HCT116 (cell line): Measurements from ENCODE around the gene PACRG. TPM values are rescaled to one million over a fixed set of nuclear protein-coding genes. Genes with fewer than 3 reads are reported as not detected.

ENCODE experiments used
- ATAC-seq: fragments of 200-7000 bp; cut with Tn5 transposase; 2 replicates; pipeline ENCODE4 v1.9.1; 2020; ENCODE audit warnings: mild to moderate bottlenecking, moderate library complexity
- BruUV-seq: library from RNA; stranded (reverse); fragments of 400-500 nt; replicated peaks from 2 replicates; lab custom pipeline; 2021; lab: Mats Ljungman, UMichigan
- CTCF ChIA-PET: fragments of 300-600 bp; sonication (Branson Sonifier 250); formaldehyde crosslinking; loops from one replicate; lab custom pipeline; 2021; ENCODE audit warnings: antibody characterized with exemption; lab: Charles Lee
- POLR2A ChIA-PET: fragments of 300-600, 350-600 bp; sonication (Branson Sonifier 250); formaldehyde crosslinking; loops from one replicate; lab custom pipeline; 2021; ENCODE audit warnings: antibody characterized with exemption; lab: Charles Lee
- RAD21 ChIA-PET, 2 experiments: fragments of 300-600 bp; sonication (Branson Sonifier 250); formaldehyde crosslinking; loops; one replicate each; lab custom pipeline; 2023; ENCODE audit warnings: low total read pairs in 2 of 2; ENCODE audit not compliant: uncharacterized antibody in 2 of 2, unreplicated experiment in 2 of 2, low non-redundant PET in 1 of 2; lab: Charles Lee
- DNase-seq: peaks from one replicate; pipeline ENCODE4 v3.0.0-alpha.2; 2010; ENCODE audit warnings: low read depth, low spot score
- H2AFZ ChIP-seq: fragments of 200-600 bp; shearing (Covaris generic), sonication (generic); 2 replicates; pipeline ENCODE4 v1.6.1; 2017; ENCODE audit warnings: low read depth, mixed run types, mixed read lengths, antibody characterized with exemption, low read length; ENCODE audit not compliant: poor library complexity, severe bottlenecking
- H3K27ac ChIP-seq: 2 replicates; pipeline ENCODE4 v1.5.1; 2012; ENCODE audit warnings: low read depth, low read length
- H3K27me3 ChIP-seq: fragments of 200-600 bp; sonication (generic); 2 replicates; pipeline ENCODE4 v1.6.1; 2016; ENCODE audit warnings: mixed run types, low read length, mixed read lengths; ENCODE audit not compliant: insufficient read depth
- H3K36me3 ChIP-seq, 2 experiments: fragments of 200-500 bp in 1 of 2; fragments of 200-600 bp in 1 of 2; sonication (Bioruptor generic) in 1 of 2; sonication (generic) in 1 of 2; 2 replicates each; pipeline versions ENCODE4 v1.5.1 to v1.6.1; 2014 to 2016; ENCODE audit warnings: low read length in 2 of 2, inconsistent platforms in 1 of 2, mixed read lengths in 1 of 2, mixed run types in 1 of 2; ENCODE audit not compliant: insufficient read depth in 2 of 2, control insufficient read depth in 1 of 2
- H3K4me1 ChIP-seq, 2 experiments: fragments of 200-600 bp in 1 of 2; sonication (generic) in 1 of 2; 2 replicates each; pipeline versions ENCODE4 v1.5.1 to v1.6.1; 2012 to 2017; ENCODE audit warnings: low read length in 2 of 2, inconsistent platforms in 1 of 2, mild to moderate bottlenecking in 1 of 2, mixed read lengths in 1 of 2, mixed run types in 1 of 2, moderate library complexity in 1 of 2; ENCODE audit not compliant: insufficient read depth in 2 of 2, control insufficient read depth in 1 of 2
- H3K4me2 ChIP-seq: fragments of 200-600 bp; sonication (generic); 2 replicates; pipeline ENCODE4 v1.6.1; 2017; ENCODE audit warnings: mixed run types, low read length, mixed read lengths
- H3K4me3 ChIP-seq, 2 experiments: fragments of 200-600 bp in 1 of 2; sonication (generic) in 1 of 2; replicated peaks in 1 of 2; 2 replicates each; pipeline ENCODE4 v1.5.1; 2011 to 2016; ENCODE audit warnings: low read length in 2 of 2, control low read depth in 1 of 2, low read depth in 1 of 2, mild to moderate bottlenecking in 1 of 2, mixed read lengths in 1 of 2, mixed run types in 1 of 2
- H3K79me2 ChIP-seq: fragments of 200-600 bp; sonication (generic); 2 replicates; pipeline ENCODE4 v1.6.1; 2017; ENCODE audit warnings: mild to moderate bottlenecking, mixed run types, low read length, moderate library complexity, mixed read lengths; ENCODE audit not compliant: insufficient read depth
- H3K9ac ChIP-seq: fragments of 200-600 bp; sonication (generic); 2 replicates; pipeline ENCODE4 v1.6.1; 2016; ENCODE audit warnings: low read length, mixed read lengths
- H3K9me2 ChIP-seq: fragments of 200-600 bp; sonication (generic), shearing (Covaris generic); 2 replicates; pipeline ENCODE4 v1.6.1; 2017; ENCODE audit warnings: mixed run types, mild to moderate bottlenecking, moderate library complexity; ENCODE audit not compliant: insufficient read depth
- H3K9me3 ChIP-seq, 2 experiments: fragments of 200-500 bp in 1 of 2; fragments of 200-600 bp in 1 of 2; sonication (Bioruptor generic) in 1 of 2; sonication (generic) in 1 of 2; 2 replicates each; pipeline ENCODE4 v1.6.1; 2014 to 2017; ENCODE audit warnings: low read length in 2 of 2, mixed read lengths in 2 of 2, inconsistent platforms in 1 of 2, low read depth in 1 of 2, mild to moderate bottlenecking in 1 of 2, mixed run types in 1 of 2, moderate library complexity in 1 of 2; ENCODE audit not compliant: control insufficient read depth in 1 of 2, insufficient read depth in 1 of 2
- H4K20me1 ChIP-seq: fragments of 200-600 bp; sonication (generic), shearing (Covaris generic); 2 replicates; pipeline ENCODE4 v1.6.1; 2017; ENCODE audit warnings: mixed run types, mild to moderate bottlenecking, moderate library complexity; ENCODE audit not compliant: insufficient read depth
- CBX3 ChIP-seq: IDR thresholded peaks from 2 replicates; pipeline ENCODE4 v1.6.1; 2012; ENCODE audit warnings: low read depth
- CEBPB ChIP-seq: IDR thresholded peaks from 2 replicates; pipeline ENCODE4 v1.6.1; 2012; ENCODE audit warnings: low read depth
- EGR1 ChIP-seq: IDR thresholded peaks from 2 replicates; pipeline ENCODE4 v1.6.1; 2012; ENCODE audit warnings: low read depth
- ELF1 ChIP-seq: IDR thresholded peaks from 2 replicates; pipeline ENCODE4 v1.6.1; 2012; ENCODE audit warnings: low read depth, borderline replicate concordance
- JUND ChIP-seq: IDR thresholded peaks from 2 replicates; pipeline ENCODE4 v1.6.1; 2012
- POLR2AphosphoS5 ChIP-seq: IDR thresholded peaks from 2 replicates; pipeline ENCODE4 v1.6.1; 2011; ENCODE audit warnings: mild to moderate bottlenecking, low read depth, low read length, moderate library complexity
- SIN3A ChIP-seq: IDR thresholded peaks from 2 replicates; pipeline ENCODE4 v1.6.1; 2012; ENCODE audit warnings: low read depth
- SP1 ChIP-seq: IDR thresholded peaks from 2 replicates; pipeline ENCODE4 v1.6.1; 2012; ENCODE audit warnings: low read depth
- SRF ChIP-seq: IDR thresholded peaks from 2 replicates; pipeline ENCODE4 v1.6.1; 2012; ENCODE audit warnings: low read depth
- TCF7L2 ChIP-seq: IDR thresholded peaks from 2 replicates; pipeline ENCODE4 v1.7.0; 2011; ENCODE audit warnings: borderline replicate concordance, inconsistent platforms; ENCODE audit not compliant: insufficient read depth, insufficient read length; ENCODE audit errors: extremely low read depth
- ZFX ChIP-seq: fragments of 450-650 bp; IDR thresholded peaks from 2 replicates; pipeline ENCODE4 v1.6.1; 2017
- ZNF274 ChIP-seq: fragments of 200-500 bp; sonication (Bioruptor generic); IDR thresholded peaks from 2 replicates; pipeline ENCODE4 v1.6.1; 2014; ENCODE audit warnings: mild to moderate bottlenecking, low read depth, low read length, inconsistent platforms
- intact Hi-C: fragments of 100-400 bp; cut with micrococcal nuclease; formaldehyde crosslinking; loops from 2 replicates; pipeline ENCODE4 v1.10.0; 2022
- total RNA-seq: library from RNA; stranded (reverse); gene quantifications from one replicate; pipeline ENCODE4 v1.2.1, GENCODE V29; 2021; ENCODE audit not compliant: unreplicated experiment
- TF ChIP-seq, protein P1 (sequence below), 3 experiments: fragments of 200-600 bp in 1 of 3; sonication (generic) in 1 of 3; IDR thresholded peaks in 2 of 3; conservative IDR thresholded peaks in 1 of 3; 2 replicates each; pipeline ENCODE4 v1.5.1; 2012 to 2017; ENCODE audit warnings: low read depth in 2 of 3, low read length in 2 of 3, antibody characterized with exemption in 1 of 3, borderline replicate concordance in 1 of 3, control low read depth in 1 of 3, mild to moderate bottlenecking in 1 of 3, mixed read lengths in 1 of 3, mixed run types in 1 of 3, moderate library complexity in 1 of 3; ENCODE audit not compliant: insufficient read depth in 1 of 3
- TF ChIP-seq, protein P2 (sequence below): IDR thresholded peaks from 2 replicates; pipeline ENCODE4 v1.6.1; 2012; ENCODE audit warnings: low read depth
- TF ChIP-seq, protein P3 (sequence below): IDR thresholded peaks from 2 replicates; pipeline ENCODE4 v1.6.1; 2012
- TF ChIP-seq, protein P4 (sequence below): IDR thresholded peaks from 2 replicates; pipeline ENCODE4 v1.6.1; 2012

PACRG gene
- total RNA-seq, 1 experiment from 2014 or later: 0.71 TPM

DNA sequence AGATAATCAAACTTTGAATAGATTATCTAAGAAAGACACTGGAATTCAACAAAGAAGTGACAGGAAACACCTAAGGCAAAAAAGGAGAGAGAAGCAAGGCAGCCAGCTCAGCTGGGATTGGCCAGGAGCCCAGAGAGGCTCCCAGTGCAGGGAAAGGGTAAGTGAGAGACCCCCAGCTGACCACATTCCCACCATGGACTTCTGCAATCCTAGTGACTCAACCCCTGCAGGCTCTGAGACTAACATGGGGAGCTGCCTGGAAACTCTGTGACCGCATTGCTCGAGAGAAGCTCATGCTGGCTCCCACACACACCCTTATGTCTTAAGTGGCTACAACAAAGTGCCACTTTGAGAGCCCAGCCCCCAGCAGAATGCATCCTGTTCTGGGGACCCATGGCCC lies 215.1 kb downstream of the PACRG start (continued):
- no peak for TF ChIP-seq SP1
- no peak for TF ChIP-seq SIN3A

DNA sequence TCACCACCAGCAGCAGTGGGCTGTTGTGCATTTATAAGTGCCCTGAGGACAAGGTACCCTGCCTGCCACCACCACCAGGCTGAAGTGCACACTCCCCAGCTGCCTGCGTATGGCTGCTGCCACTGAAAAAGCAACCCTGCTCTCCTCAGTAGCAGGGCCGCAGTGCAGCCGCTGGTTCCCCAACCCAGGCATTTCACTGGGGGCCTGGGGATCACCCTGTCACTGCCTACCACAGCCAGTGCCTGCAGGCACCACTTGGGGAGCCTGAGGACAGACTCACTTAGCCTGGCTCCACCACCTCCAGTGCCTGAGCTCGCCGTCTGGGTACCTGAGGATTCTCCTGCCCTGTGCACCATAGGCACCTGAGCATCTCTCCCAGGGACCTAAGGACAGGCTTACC lies 215.6 kb downstream of the PACRG start:
- Histone ChIP-seq H3K4me2 (no peak overlapping the region), H3K4me3 (no peak overlapping the region), H3K9ac (no peak overlapping the region), H4K20me1 (no peaks in the 10 kb centered on the region), H3K79me2 (no peaks in the 10 kb centered on the region), H3K36me3 (no peaks in the 10 kb centered on the region), H3K27me3 (no peaks in the 10 kb centered on the region), H3K9me3 (no peaks in the 10 kb centered on the region; a peak in 3 of 4 replicates), H3K27ac (no peak overlapping the region), H3K9me2 (no peaks in the 10 kb centered on the region), H3K4me1 (no peaks in the 10 kb centered on the region), H2AFZ (no peak overlapping the region)
- ChIA-PET POLR2A (no interaction called here), RAD21 (no interaction called here), CTCF (no interaction called here)
- intact Hi-C loops: no loop called here
- no peak for TF ChIP-seq SRF
- TF ChIP-seq POLR2AphosphoS5: no peak
- TF ChIP-seq JUND: no peak
- TF ChIP-seq EGR1: no peak
- TF ChIP-seq, protein P1, sequence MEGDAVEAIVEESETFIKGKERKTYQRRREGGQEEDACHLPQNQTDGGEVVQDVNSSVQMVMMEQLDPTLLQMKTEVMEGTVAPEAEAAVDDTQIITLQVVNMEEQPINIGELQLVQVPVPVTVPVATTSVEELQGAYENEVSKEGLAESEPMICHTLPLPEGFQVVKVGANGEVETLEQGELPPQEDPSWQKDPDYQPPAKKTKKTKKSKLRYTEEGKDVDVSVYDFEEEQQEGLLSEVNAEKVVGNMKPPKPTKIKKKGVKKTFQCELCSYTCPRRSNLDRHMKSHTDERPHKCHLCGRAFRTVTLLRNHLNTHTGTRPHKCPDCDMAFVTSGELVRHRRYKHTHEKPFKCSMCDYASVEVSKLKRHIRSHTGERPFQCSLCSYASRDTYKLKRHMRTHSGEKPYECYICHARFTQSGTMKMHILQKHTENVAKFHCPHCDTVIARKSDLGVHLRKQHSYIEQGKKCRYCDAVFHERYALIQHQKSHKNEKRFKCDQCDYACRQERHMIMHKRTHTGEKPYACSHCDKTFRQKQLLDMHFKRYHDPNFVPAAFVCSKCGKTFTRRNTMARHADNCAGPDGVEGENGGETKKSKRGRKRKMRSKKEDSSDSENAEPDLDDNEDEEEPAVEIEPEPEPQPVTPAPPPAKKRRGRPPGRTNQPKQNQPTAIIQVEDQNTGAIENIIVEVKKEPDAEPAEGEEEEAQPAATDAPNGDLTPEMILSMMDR (IDR thresholded peaks at IDR 0.05 in 2 of 3, conservative IDR thresholded peaks at IDR 0.05 in 1 of 3; ENCODE audit: borderline replicate concordance in 1 of 3, insufficient read depth in 1 of 3, low read depth in 2 of 3, low read length in 2 of 3): no peak
- no peak for TF ChIP-seq ZFX
- TF ChIP-seq ELF1: no peak
- no peak for TF ChIP-seq ZNF274
- TF ChIP-seq, protein P2, sequence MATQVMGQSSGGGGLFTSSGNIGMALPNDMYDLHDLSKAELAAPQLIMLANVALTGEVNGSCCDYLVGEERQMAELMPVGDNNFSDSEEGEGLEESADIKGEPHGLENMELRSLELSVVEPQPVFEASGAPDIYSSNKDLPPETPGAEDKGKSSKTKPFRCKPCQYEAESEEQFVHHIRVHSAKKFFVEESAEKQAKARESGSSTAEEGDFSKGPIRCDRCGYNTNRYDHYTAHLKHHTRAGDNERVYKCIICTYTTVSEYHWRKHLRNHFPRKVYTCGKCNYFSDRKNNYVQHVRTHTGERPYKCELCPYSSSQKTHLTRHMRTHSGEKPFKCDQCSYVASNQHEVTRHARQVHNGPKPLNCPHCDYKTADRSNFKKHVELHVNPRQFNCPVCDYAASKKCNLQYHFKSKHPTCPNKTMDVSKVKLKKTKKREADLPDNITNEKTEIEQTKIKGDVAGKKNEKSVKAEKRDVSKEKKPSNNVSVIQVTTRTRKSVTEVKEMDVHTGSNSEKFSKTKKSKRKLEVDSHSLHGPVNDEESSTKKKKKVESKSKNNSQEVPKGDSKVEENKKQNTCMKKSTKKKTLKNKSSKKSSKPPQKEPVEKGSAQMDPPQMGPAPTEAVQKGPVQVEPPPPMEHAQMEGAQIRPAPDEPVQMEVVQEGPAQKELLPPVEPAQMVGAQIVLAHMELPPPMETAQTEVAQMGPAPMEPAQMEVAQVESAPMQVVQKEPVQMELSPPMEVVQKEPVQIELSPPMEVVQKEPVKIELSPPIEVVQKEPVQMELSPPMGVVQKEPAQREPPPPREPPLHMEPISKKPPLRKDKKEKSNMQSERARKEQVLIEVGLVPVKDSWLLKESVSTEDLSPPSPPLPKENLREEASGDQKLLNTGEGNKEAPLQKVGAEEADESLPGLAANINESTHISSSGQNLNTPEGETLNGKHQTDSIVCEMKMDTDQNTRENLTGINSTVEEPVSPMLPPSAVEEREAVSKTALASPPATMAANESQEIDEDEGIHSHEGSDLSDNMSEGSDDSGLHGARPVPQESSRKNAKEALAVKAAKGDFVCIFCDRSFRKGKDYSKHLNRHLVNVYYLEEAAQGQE: no peak
- no peak for TF ChIP-seq CEBPB
- no peak for TF ChIP-seq TCF7L2
- TF ChIP-seq, protein P3, sequence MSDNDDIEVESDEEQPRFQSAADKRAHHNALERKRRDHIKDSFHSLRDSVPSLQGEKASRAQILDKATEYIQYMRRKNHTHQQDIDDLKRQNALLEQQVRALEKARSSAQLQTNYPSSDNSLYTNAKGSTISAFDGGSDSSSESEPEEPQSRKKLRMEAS: no peak
- no peak for TF ChIP-seq CBX3
- TF ChIP-seq, protein P4, sequence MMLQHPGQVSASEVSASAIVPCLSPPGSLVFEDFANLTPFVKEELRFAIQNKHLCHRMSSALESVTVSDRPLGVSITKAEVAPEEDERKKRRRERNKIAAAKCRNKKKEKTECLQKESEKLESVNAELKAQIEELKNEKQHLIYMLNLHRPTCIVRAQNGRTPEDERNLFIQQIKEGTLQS: no peak
- ATAC-seq (no peak), DNase-seq (no peak)
- no TSS peak for BruUV-seq
